B cell (primary cell): ENCODE results near the gene SCARB1.

Experiments
- CTCF ChIP-seq: fragments of 200-600 bp; IDR thresholded peaks from one replicate; pipeline ENCODE4 v1.8.0; 2022; ENCODE audit warnings: antibody characterized with exemption, mild to moderate bottlenecking
- EZH2 ChIP-seq: IDR thresholded peaks from 2 replicates; pipeline ENCODE4 v1.6.1; 2012; ENCODE audit warnings: borderline replicate concordance, low read depth, mild to moderate bottlenecking, moderate library complexity, low read length; ENCODE audit not compliant: insufficient read depth, poor library complexity, severe bottlenecking

- TF ChIP-seq CTCF (no peak), EZH2 (no peak)
Observed at GRCh38 chr12:124869059-124869665, 5.5 kb upstream of the SCARB1 start.
